ENCODE results near the gene RALGPS1. TPM values are rescaled to one million over a fixed set of nuclear protein-coding genes. Genes with fewer than 3 reads are reported as not detected.

The RALGPS1 gene
- polyA plus RNA-seq, 2 donors: 3.8 to 6.4 TPM

DNA sequence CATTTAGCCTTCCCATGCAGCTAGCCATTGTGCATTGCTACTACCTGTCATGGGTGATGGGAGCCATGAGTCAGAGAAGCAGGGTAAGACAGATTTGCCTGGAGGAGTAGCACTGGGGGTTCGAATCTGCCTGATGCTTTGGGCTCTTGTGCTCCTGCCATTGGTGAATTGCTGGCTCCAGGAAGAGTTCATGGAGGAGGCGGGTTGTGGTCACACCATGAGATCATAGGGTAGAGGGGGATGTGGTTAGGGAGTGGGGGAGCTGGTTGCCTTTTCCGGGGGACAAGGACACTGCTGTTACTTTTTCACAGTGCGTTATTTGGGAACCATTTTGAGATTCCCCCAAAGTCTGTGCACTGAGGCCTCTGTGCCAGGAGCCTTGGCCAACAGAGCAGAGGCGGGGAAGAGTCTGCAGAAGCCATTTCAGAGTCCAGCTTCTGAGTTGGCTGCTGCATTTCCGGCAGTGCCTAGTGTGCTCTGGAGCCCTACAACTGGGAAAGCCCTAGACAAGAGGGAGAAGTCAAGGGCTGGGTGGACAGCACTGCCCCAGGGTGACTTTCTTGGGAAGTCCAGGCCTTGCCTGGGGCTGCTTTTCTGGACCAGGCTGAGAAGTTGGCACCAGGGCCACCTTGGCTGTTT, 201.6 kb downstream of the RALGPS1 start:
- Histone ChIP-seq H3K4me1 (ENCODE audit: control insufficient read depth in 2 of 2, insufficient read depth in 2 of 2, low read length in 1 of 2) (peaks cover 11 to 22% of the 10 kb centered on the region in 2 donors), H3K9me3 (ENCODE audit: control insufficient read depth in 2 of 2, insufficient read depth in 1 of 2, low read depth in 1 of 2, low read length in 1 of 2) (no peaks in the 10 kb centered on the region), H3K27ac (ENCODE audit: low read depth in 2 of 2, low read length in 1 of 2) (no peak overlapping the region), H3K4me3 (ENCODE audit: low read depth in 1 of 2, low read length in 2 of 2) (no peak overlapping the region), H3K36me3 (ENCODE audit: control insufficient read depth in 2 of 2, insufficient read depth in 2 of 2, low read length in 1 of 2) (peaks cover 0 to 2% of the 10 kb centered on the region in 2 donors), H3K27me3 (ENCODE audit: control insufficient read depth in 1 of 2, insufficient read depth in 2 of 2, low read length in 2 of 2) (no peaks in the 10 kb centered on the region)
- WGBS, 2 donors: 74 to 77% methylated on average over 6 of the region's 6 CpGs

GRCh38 chr9:127116957-127117356, 202.4 kb downstream of the RALGPS1 start:
- 72 to 74% methylated on average over 2 of the region's 2 CpGs for WGBS, 2 donors
- H3K27ac ChIP-seq (ENCODE audit: low read depth in 2 of 2, low read length in 1 of 2): no peak overlapping the region

DNA sequence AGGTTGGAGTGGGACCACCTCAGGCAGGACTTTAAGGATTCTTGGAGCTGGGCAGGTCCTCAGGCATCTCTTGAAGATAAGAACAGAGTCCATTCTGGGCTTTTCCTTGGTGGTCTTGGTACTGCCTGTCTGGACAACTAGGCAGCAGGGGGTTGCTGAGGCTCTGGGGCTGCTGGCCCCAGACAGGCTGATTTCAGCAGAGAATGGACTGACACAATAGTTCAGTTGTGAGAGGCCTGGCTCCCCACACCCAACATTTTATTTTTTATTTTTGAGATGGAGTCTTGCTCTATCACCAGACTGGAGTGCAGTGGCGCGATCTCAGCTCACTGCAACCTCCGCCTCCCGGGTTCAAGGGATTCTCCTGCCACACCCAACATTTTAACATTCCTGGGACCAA, 203.2 kb downstream of the RALGPS1 start:
- H3K36me3 ChIP-seq (ENCODE audit: control insufficient read depth in 2 of 2, insufficient read depth in 2 of 2, low read length in 1 of 2): peaks cover 0 to 2% of the 10 kb centered on the region in 2 donors
- no peak overlapping the region for H3K4me3 ChIP-seq (ENCODE audit: low read depth in 1 of 2, low read length in 2 of 2)
- H3K4me1 ChIP-seq (ENCODE audit: control insufficient read depth in 2 of 2, insufficient read depth in 2 of 2, low read length in 1 of 2): peaks cover 14 to 21% of the 10 kb centered on the region in 2 donors
- no peak overlapping the region for H3K27ac ChIP-seq (ENCODE audit: low read depth in 2 of 2, low read length in 1 of 2)
- 87 to 90% methylated on average over 4 of the region's 4 CpGs for WGBS, 2 donors
- no peaks in the 10 kb centered on the region for H3K27me3 ChIP-seq (ENCODE audit: control insufficient read depth in 1 of 2, insufficient read depth in 2 of 2, low read length in 2 of 2)
- no peaks in the 10 kb centered on the region for H3K9me3 ChIP-seq (ENCODE audit: control insufficient read depth in 2 of 2, insufficient read depth in 1 of 2, low read depth in 1 of 2, low read length in 1 of 2)

More at GRCh38 chr9:127116957-127117356, 202.4 kb downstream of the RALGPS1 start:
- H3K9me3 ChIP-seq (ENCODE audit: control insufficient read depth in 2 of 2, insufficient read depth in 1 of 2, low read depth in 1 of 2, low read length in 1 of 2): no peaks in the 10 kb centered on the region
- H3K4me3 ChIP-seq (ENCODE audit: low read depth in 1 of 2, low read length in 2 of 2): no peak overlapping the region
- peaks cover 0 to 2% of the 10 kb centered on the region in 2 donors for H3K36me3 ChIP-seq (ENCODE audit: control insufficient read depth in 2 of 2, insufficient read depth in 2 of 2, low read length in 1 of 2)
- peaks cover 11 to 24% of the 10 kb centered on the region in 2 donors for H3K4me1 ChIP-seq (ENCODE audit: control insufficient read depth in 2 of 2, insufficient read depth in 2 of 2, low read length in 1 of 2)
- no peaks in the 10 kb centered on the region for H3K27me3 ChIP-seq (ENCODE audit: control insufficient read depth in 1 of 2, insufficient read depth in 2 of 2, low read length in 2 of 2)

GRCh38 chr9:127118597-127119319, 204.2 kb downstream of the RALGPS1 start:
- Histone ChIP-seq H3K36me3 (ENCODE audit: control insufficient read depth in 2 of 2, insufficient read depth in 2 of 2, low read length in 1 of 2) (peaks cover 0 to 2% of the 10 kb centered on the region in 2 donors), H3K4me1 (ENCODE audit: control insufficient read depth in 2 of 2, insufficient read depth in 2 of 2, low read length in 1 of 2) (peaks cover 11 to 22% of the 10 kb centered on the region in 2 donors), H3K27me3 (ENCODE audit: control insufficient read depth in 1 of 2, insufficient read depth in 2 of 2, low read length in 2 of 2) (no peaks in the 10 kb centered on the region), H3K9me3 (ENCODE audit: control insufficient read depth in 2 of 2, insufficient read depth in 1 of 2, low read depth in 1 of 2, low read length in 1 of 2) (no peaks in the 10 kb centered on the region), H3K4me3 (ENCODE audit: low read depth in 1 of 2, low read length in 2 of 2) (no peak overlapping the region), H3K27ac (ENCODE audit: low read depth in 2 of 2, low read length in 1 of 2) (no peak overlapping the region)
- 80 to 92% methylated on average over 8 of the region's 8 CpGs for WGBS, 2 donors

DNA sequence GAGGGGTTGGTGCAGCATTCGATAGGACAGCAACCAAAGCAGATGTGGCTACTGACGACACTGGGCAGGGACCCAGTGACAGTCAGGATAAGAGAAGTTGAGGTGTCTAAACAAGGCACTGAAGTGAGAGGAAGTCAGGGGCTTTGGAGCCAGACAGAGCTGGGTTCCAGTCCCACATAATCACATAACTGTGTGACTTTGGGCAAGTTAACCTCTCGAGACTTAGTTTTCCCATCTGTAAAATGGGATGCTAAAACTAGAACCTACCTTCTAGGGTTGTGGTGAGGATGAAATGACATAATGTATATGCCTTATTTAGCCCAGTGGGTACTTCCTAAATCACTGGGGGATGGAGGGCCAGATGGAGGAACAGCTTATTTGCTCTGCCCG, 204.7 kb downstream of the RALGPS1 start:
- WGBS, 2 donors: 90 to 93% methylated on average over 4 of the region's 4 CpGs
- Histone ChIP-seq H3K27ac (ENCODE audit: low read depth in 2 of 2, low read length in 1 of 2) (no peak overlapping the region), H3K4me3 (ENCODE audit: low read depth in 1 of 2, low read length in 2 of 2) (no peak overlapping the region), H3K36me3 (ENCODE audit: control insufficient read depth in 2 of 2, insufficient read depth in 2 of 2, low read length in 1 of 2) (peaks cover 0 to 2% of the 10 kb centered on the region in 2 donors), H3K27me3 (ENCODE audit: control insufficient read depth in 1 of 2, insufficient read depth in 2 of 2, low read length in 2 of 2) (no peaks in the 10 kb centered on the region), H3K4me1 (ENCODE audit: control insufficient read depth in 2 of 2, insufficient read depth in 2 of 2, low read length in 1 of 2) (peaks cover 11 to 22% of the 10 kb centered on the region in 2 donors), H3K9me3 (ENCODE audit: control insufficient read depth in 2 of 2, insufficient read depth in 1 of 2, low read depth in 1 of 2, low read length in 1 of 2) (no peaks in the 10 kb centered on the region)

DNA sequence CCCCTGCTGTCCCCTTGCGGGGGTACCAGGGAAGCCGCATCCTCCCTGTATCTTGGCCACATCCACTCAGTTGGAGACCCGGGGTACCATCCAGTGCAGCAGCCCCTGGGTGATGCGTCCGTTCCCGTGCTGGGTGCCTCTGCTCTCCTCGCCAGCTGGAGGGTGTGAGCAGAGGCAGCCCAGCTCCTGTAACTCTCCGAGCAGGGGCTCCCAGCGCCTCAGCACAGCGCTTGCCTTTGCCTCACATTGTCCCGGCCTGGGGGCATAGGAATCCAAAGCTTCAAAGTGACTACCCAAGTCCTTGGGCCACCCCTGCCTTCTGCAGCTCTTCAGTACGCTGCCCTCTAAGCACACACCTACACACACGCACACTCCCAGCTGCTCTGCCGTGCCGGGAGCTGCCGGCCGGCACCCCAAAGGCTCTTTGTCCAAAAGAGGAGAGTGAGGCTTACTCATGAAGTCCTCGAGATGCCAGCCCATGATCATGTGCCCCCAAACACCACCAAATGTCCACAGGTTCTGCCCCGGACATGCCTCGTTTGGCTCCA, 207.1 kb downstream of the RALGPS1 start:
- WGBS, 2 donors: 20 to 36% methylated on average over 17 to 20 of the region's 20 CpGs
- H3K27ac ChIP-seq (ENCODE audit: low read depth in 2 of 2, low read length in 1 of 2): peak overlapping the region; percentile 90 to 94
- H3K36me3 ChIP-seq (ENCODE audit: control insufficient read depth in 2 of 2, insufficient read depth in 2 of 2, low read length in 1 of 2): peaks cover 0 to 2% of the 10 kb centered on the region in 2 donors
- H3K9me3 ChIP-seq (ENCODE audit: control insufficient read depth in 2 of 2, insufficient read depth in 1 of 2, low read depth in 1 of 2, low read length in 1 of 2): no peaks in the 10 kb centered on the region
- H3K4me3 ChIP-seq (ENCODE audit: low read depth in 1 of 2, low read length in 2 of 2): peak overlapping the region; percentile 49 to 53
- peaks cover 7 to 22% of the 10 kb centered on the region in 2 donors for H3K4me1 ChIP-seq (ENCODE audit: control insufficient read depth in 2 of 2, insufficient read depth in 2 of 2, low read length in 1 of 2)
- H3K27me3 ChIP-seq (ENCODE audit: control insufficient read depth in 1 of 2, insufficient read depth in 2 of 2, low read length in 2 of 2): no peaks in the 10 kb centered on the region

DNA sequence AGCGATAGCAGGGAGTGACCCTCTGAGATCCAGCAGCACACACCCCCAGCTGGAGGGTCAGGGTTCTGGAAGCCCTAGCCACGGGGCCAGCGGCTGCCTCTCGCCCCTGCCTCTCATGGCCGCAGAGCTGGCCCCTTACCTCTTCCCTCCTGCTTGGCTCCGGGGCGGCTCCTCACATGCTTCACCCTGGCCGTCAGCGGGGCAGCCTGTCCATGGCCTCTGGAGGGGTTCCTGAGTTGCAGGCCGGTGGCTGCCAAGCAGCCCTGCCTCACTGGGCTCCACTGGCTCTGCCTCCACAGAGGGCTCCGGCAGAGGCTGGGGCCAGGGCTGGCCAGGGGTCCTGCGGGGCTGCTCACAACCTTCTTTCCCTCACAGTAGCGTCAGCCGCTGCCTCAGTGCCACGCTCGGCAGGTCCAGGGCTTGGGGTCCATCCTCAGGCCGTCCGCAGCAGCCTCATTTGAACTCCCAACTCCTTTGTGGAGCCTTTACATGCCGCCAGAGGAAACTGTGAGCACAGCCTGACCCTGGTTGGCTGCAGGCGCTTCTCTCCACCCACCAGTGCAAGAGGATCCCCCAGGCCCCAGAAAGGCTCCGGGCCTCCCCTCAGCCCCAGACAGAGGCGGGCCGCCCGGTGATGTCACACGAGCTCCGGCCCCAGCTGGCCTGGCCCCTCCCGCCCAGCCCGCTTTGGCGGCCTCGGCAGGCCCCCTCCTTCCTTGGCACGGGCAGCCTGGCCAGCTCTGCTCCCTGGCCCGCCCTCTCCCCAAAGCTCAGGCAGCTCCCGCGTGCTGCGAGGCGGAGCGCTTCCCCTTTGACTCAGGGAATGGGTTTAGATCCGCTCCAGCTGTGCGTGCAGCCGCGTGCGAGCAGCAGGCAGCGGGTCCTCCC, 207.8 kb downstream of the RALGPS1 start, which contains the start of gene ANGPTL2:
Gene ANGPTL2, minus strand, starts transcription at position 460 of the 888 bp plus-strand sequence. CDS start 13,904 bp downstream, outside the sequence.
- Histone ChIP-seq H3K9me3 (ENCODE audit: control insufficient read depth in 2 of 2, insufficient read depth in 1 of 2, low read depth in 1 of 2, low read length in 1 of 2) (no peaks in the 10 kb centered on the region), H3K27me3 (ENCODE audit: control insufficient read depth in 1 of 2, insufficient read depth in 2 of 2, low read length in 2 of 2) (no peaks in the 10 kb centered on the region), H3K4me1 (ENCODE audit: control insufficient read depth in 2 of 2, insufficient read depth in 2 of 2, low read length in 1 of 2) (peaks cover 7 to 19% of the 10 kb centered on the region in 2 donors), H3K36me3 (ENCODE audit: control insufficient read depth in 2 of 2, insufficient read depth in 2 of 2, low read length in 1 of 2) (peaks cover 0 to 2% of the 10 kb centered on the region in 2 donors), H3K4me3 (ENCODE audit: low read depth in 1 of 2, low read length in 2 of 2) (peak within 1 kb of the TSS; percentile 49 to 53), H3K27ac (ENCODE audit: low read depth in 2 of 2, low read length in 1 of 2) (peak within 1 kb of the TSS; percentile 90 to 94)
- WGBS, 2 donors: 5 to 11% methylated on average over 42 to 43 of the region's 43 CpGs

DNA sequence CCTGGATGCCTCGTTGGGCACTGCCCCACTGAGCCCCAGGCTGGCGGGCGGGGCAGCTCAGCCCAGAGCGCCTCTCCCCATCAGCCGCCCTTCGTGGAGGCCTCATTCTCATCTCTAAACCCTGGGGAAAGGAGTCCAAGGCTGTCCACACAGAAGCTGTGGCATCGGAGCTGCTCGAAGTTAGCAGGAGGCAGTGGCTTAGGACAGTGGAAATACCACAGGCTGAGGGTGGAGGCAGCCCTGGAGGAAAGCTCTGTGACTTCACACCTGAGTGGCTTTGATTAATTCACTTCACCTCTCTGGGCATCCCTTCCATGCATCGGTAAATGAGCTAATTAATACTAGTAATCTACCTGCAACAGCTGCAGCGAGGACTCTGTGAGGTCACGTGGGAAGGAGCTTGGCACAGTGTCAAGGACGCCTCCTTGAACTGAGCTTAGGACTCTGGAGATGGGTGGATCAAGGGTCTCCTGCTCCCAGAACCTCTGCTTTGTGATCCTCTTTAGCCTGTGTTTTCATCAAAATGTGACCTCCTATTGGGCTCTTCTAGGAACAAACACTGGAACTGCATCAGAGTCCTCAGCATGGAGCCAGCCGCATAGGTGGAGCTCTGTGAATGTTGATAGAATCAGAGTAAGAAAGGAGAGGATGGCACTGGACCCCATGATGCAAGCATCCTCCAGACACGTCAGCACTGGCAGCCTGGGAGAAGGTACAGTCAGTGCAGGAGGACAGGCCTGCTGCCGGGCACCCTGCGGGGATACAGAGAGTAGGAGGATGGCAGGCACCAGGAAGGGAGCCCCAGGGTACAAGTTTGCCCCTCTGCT, 208.7 kb downstream of the RALGPS1 start:
- H3K36me3 ChIP-seq (ENCODE audit: control insufficient read depth in 2 of 2, insufficient read depth in 2 of 2, low read length in 1 of 2): peaks cover 0 to 2% of the 10 kb centered on the region in 2 donors
- 22 to 32% methylated on average over 16 of the region's 16 CpGs for WGBS, 2 donors
- H3K4me3 ChIP-seq (ENCODE audit: low read depth in 1 of 2, low read length in 2 of 2): peak overlapping the region; percentile 49 to 53

More for the DNA sequence above, 208.7 kb downstream of the RALGPS1 start:
- peaks cover 7 to 19% of the 10 kb centered on the region in 2 donors for H3K4me1 ChIP-seq (ENCODE audit: control insufficient read depth in 2 of 2, insufficient read depth in 2 of 2, low read length in 1 of 2)
- peak overlapping the region; percentile 90 to 94 for H3K27ac ChIP-seq (ENCODE audit: low read depth in 2 of 2, low read length in 1 of 2)
- H3K9me3 ChIP-seq (ENCODE audit: control insufficient read depth in 2 of 2, insufficient read depth in 1 of 2, low read depth in 1 of 2, low read length in 1 of 2): no peaks in the 10 kb centered on the region
- no peaks in the 10 kb centered on the region for H3K27me3 ChIP-seq (ENCODE audit: control insufficient read depth in 1 of 2, insufficient read depth in 2 of 2, low read length in 2 of 2)
